Measurements from ENCODE around the gene PREX1.

Gene PREX1

DNA sequence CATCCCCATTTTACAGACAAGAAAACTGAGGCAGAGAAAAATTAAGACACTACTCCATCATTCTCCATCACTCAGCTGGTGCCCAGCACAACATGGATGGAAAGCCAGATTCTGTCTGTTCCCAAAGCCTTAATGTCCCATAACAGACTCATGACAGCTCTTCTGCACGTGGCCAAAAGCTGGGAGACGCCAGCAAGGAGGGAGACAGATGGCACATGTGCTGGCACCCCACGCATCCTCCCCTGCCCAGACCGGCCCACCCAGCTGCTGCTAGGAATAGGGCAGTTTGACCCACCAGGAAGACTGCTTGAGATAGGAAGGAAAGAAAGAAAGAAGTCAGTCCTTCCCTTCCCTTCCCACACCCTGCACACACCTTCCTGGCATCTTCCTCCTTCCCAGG is 96.3 kb downstream of the PREX1 start:
- no peak for DNase-seq

GRCh38 chr20:48730977-48731376 is 96.8 kb downstream of the PREX1 start:
- DNase-seq: no peak

DNA sequence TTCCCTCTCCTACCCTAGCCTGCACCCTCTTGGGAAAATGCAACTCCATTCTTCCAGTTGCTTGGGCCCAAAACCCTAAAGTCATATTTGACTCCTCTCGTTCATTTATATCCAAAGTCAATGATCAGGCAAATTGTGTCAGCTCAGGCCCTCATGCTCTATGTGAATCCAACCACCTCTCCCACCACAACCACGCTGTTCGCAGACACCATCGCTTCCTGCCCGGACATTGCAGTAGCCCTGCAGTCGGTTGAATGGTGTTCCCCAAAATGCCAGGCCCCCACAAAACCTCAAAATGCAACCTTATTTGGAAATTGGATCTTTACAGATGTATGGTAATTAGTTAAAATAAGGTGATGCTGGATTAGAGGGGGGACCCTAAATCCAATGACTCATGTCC is 98.3 kb downstream of the PREX1 start:
- DNase-seq: no peak

DNA sequence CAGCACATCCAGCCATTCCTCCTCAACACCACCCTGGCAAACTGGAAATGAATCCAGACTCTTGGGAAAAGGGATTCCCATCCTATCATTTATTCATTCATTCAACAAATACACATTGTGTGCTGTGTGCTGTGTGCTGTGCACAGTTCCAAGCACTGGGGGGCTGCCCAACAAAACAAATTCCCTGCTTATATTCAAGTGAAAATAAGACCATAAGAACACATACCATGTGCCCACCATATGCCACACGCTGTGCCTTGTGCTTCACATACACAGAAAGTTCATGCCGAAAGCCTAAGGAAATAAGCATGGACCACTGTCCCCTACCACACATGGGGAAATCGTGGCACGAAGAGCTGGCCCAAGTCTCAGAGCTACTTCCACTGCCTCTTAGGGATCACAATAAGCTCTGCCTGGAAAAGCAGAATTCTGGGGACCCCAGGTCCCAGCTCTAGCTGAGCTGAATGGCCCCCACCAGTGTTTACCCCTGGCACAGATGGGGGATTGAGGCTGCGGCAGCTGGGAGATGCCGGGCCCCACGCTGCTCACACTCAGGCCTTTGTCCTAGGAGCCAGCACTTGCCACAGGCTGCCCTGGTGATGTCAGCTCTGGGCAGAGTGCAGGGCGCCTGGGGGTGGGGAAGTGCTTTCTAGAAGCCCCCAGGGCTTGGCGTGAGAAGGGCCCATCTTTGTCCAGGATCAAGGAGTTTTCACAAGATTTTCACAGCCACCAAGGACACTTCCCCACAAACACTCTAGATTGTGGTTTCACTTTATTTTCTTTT is 99.6 kb downstream of the PREX1 start:
- no peak for DNase-seq

- DNase-seq: no peak
These were observed 100.6 kb downstream of the PREX1 start for GRCh38 chr20:48727226-48727625.

DNA sequence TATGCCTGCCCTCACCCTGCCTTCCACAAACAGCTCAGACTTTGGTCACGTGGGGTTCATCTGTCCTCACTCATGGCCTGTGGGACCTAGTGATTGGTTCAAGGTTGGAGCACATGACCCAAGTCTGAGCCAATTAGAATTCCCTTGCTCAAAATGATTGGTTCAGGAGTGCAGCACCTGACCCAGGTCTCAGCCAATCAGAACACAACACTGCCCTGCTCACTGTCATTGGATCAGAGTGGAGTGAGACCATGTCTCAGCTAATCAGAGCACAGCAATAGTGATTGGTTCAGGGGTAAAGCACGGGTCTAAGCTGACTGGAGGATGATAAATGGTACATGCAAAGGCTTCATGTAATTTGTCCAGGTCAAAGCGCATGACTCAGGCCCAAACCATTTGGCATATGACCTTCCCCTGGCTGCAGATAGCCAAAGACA is 102.2 kb downstream of the PREX1 start:
- no peak for DNase-seq

DNA sequence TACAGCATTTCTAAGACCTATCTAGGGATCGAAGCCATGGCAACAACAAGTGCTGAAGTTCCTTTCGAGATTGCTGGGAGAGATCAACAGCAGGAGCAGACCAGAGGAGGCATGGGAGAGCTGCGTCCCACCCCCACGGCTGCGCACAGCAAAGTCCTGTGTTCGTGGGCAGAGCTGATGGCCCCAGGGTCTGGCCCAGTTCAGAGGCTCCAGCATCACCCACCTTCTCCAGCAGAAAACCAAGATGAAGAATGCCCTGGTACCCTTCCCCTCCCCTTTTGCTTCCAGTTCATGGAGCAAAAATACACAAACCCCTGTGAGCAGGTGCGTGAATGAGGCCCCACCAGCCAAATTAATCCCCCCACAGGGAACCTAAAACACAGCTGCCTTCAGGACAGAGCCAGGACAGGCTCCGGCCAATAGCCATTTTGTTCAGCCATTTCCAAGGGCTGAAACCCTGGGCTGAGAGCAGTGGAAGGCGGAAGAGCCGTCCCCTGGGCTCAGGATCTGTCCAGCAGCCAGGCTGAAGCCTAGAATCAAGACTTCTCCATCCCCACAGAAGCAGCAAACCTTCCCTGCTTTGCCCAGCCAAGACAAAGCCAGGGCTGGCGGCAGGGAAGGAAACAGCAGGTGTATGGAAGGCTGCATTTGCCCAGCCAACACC is 102.8 kb downstream of the PREX1 start:
- DNase-seq: no peak

DNA sequence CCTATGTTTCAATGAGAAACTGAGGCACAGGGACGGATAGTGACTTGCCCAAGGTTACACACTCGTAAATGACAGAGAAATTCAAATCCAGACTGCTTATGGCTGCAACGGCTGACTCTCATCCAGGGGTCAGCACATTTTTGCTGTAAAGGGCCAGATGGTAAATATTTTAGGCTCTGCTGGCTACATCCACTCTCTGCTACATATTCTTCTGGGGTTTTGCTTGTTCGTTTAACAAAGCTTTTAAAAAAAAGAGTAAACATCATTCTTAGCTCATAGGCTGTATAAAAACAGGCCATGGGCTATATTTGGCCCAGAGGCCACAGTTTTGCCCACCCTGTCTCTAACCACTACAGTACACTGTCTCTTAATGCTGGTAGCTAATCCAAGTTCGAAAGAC is 103.4 kb downstream of the PREX1 start:
- no peak for DNase-seq

GRCh38 chr20:48723308-48724264 is 104.2 kb downstream of the PREX1 start:
- no peak for DNase-seq

DNA sequence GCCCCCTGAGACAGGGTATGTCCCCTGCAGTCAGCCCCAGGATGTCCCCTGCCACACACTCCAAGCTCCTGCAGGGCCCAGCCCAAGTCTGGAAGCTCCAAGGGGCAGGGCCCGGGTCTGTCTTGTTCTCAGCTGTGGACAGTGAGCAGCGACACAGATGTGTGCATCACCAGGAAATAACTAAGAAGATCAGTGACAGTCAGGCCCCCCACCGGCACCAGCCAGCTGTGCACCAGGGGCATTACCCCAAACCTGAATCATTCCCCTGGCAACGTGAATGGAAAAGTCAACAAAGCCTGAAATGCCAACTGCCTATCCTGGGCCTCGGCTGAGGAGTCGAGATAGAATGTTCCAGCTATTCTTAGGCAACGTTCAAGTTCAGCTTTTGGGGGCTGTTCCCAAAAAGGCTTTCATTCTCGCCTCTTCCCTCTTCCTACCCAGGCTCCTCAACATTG is 105.0 kb downstream of the PREX1 start:
- DNase-seq: no peak

DNA sequence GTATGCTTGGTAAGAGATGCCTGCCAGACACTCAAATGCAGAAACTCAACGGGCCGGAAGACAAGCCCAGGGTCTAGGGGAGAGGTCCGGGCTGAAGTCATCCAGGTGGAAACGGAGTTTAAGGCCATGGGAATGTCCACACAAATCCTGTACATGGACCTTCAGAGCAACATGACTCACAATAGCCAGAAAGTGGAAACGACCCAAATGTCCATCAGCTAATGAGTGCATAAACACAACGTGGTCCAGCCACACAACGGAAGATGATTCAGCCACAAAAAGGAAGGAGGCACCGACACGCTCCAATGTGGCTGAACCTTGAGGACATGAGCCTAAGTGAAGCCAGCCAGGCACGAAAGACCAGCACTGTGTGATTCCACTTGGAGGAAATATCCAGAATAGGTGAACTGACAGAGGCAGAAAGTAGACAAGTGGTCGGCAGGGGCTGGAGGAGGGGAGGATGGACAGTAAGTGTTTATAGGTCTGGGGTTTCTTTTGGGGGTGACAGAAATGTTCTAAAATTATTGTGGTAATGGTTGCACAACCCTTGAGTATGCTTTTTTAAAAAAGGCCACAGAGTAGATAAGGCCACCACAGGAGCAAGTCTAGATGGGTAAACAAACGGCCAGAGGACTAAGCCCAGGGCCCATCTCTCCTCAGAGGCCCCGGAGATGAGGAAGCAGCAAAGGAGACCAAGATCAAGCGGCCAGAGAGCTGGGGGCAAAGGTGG is 105.6 kb downstream of the PREX1 start:
- DNase-seq: no peak

DNA sequence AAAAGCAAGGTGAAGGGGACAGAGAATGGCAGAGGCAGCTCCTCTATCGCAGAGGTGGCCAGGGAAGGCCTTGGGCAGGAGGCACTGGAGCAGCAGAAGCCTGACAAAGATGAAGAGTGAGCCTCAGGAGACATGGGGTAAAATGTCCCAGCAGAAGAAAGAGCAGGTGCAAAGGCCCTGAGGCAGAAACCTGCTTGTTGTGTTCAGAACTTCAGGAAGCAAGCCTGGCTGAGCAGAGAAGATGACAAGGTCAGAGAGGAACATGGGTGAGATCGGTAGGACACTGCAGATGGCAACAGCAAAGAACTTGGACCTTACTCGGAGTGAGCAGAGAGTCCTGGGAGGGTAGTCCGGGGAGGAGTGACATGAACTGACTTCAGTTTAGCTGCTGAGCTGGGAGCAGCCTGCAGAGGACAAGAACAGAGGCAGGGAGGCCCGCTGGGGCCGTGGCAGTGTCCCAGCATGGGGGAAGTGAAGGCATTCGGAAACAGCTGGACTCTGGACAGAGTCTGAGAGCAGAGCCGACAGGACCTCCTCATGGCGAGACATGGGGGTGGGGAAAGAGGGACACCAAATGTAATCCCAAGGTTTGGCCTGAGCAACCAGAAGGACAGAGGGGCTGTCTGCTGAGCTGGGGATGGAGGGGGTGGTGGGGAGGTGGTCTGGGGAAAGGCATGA is 106.3 kb downstream of the PREX1 start:
- no peak for DNase-seq

GRCh38 chr20:48720256-48720985 is 107.4 kb downstream of the PREX1 start:
- no peak for DNase-seq

DNA sequence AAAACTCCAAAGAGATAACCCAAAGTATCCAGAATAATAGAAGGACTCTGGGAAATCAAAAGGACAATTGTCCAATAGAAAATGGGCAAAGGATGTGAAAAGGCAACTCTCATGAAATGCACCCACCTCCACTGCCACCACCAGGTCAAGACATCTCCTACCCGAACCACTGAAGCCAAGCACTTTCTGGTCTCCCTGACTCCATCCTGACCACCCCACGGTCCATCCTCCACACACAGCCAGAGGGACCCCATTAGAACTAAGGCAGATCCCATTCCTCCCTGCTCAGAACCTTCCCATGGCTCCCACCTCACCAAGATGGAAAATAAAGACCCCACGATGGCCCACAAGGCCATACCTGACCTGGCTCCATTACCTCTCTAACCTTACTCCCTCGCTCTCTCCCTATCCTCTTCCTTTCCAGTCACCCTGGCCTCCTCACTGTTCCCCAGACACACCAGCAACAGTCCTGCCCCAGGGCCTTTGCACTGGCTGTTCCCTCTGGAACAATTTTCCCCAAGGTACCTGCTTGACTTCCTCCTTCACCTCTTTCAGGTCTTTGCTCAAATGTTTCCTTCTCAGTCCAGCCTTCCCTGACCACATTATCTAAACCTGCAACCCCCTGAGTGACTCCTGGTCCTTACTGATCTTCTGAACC is 108.1 kb downstream of the PREX1 start:
- DNase-seq: no peak

GRCh38 chr20:48718786-48719578 is 108.8 kb downstream of the PREX1 start:
- DNase-seq: no peak

- DNase-seq: no peak
These were observed 110.0 kb downstream of the PREX1 start for GRCh38 chr20:48717680-48718223.

- no peak for DNase-seq
These were observed 110.6 kb downstream of the PREX1 start for GRCh38 chr20:48717095-48717672.

GRCh38 chr20:48716541-48716940 is 111.3 kb downstream of the PREX1 start:
- no peak for DNase-seq

- DNase-seq: peak; percentile 31 to 34
These were observed 111.7 kb downstream of the PREX1 start for GRCh38 chr20:48716086-48716485.

Measured in stimulated activated CD4-positive, alpha-beta T cell treated with anti-CD3 and anti-CD28 coated beads, Interleukin-2, amount 100 ng/mL, for 48 hours (primary cell).